NOMO-1 treated with DMSO at 0.1 percent for 48 hours (cell line): ENCODE data around the gene OR1L1.

ENCODE experiments used
- DNase-seq: peaks from one replicate; lab custom pipeline; 2025; ENCODE audit not compliant: unreplicated experiment; lab: John Stamatoyannopoulos, UW

Gene OR1L1

GRCh38 chr9:122661416-122661815, at the start of gene OR1L1:
Gene OR1L1, plus strand, starts transcription at chr9:122661716. Its CDS starts 0 bp downstream, at chr9:122661716.
- DNase-seq: no peak

GRCh38 chr9:122614362-122614761, 47.2 kb upstream of the OR1L1 start, which contains the start of gene OR1Q1:
Gene OR1Q1, plus strand, starts transcription at chr9:122614738. Its CDS starts 0 bp downstream, at chr9:122614738.
- no peak for DNase-seq

GRCh38 chr9:122619996-122620395, 41.5 kb upstream of the OR1L1 start:
- no peak for DNase-seq

- DNase-seq: no peak
Observed at GRCh38 chr9:122642226-122642625, 19.3 kb upstream of the OR1L1 start.

GRCh38 chr9:122656378-122656777, 5.1 kb upstream of the OR1L1 start:
- DNase-seq: no peak

- no peak for DNase-seq
Observed at GRCh38 chr9:122657527-122657926, 4.0 kb upstream of the OR1L1 start, which contains the start of gene OR1B1. Gene OR1B1, minus strand, starts transcription at chr9:122657627.

GRCh38 chr9:122672481-122672880, 11.0 kb downstream of the OR1L1 start:
- no peak for DNase-seq

- DNase-seq: no peak
Observed at GRCh38 chr9:122684851-122685250, 23.3 kb downstream of the OR1L1 start.

- DNase-seq: no peak
Observed at GRCh38 chr9:122695696-122696095, 34.2 kb downstream of the OR1L1 start.
